Measurements from ENCODE around the gene PLB1.
A peak's percentile ranks its signal among the peaks of the same experiment; 100 is the strongest.

The PLB1 gene

DNA sequence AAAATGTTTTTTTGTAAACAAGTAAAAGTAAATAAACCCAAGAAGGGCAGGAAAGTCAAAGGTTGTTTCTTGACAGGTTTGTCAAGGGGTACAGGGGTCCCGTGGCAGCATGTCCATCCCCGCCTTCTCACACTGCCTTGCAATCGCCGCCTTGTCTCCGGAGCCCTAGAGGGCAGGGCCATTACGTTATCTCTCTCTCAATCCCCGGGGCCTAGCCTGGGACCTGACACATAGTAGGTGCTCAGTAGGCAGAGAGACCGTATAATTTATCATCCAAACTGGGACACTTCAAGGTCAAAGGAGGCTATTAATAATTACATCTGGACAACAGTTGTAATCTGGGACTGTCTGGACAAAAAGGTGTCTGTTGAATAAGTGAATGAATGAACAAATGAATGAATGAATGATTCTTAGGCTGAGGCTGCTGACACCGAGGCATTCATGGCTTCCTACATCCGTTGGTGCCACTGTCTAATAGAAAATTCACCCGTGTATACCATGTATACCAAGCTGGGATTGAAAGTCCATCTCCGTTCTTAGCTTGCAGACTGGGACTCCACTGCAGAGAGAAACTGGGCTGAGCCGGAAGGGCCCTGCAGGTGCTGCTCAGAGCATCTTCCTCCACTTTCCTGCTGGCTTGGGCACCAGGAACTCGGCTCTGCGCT is 44.8 kb upstream of the PLB1 start:
- TF ChIP-seq, protein P1, sequence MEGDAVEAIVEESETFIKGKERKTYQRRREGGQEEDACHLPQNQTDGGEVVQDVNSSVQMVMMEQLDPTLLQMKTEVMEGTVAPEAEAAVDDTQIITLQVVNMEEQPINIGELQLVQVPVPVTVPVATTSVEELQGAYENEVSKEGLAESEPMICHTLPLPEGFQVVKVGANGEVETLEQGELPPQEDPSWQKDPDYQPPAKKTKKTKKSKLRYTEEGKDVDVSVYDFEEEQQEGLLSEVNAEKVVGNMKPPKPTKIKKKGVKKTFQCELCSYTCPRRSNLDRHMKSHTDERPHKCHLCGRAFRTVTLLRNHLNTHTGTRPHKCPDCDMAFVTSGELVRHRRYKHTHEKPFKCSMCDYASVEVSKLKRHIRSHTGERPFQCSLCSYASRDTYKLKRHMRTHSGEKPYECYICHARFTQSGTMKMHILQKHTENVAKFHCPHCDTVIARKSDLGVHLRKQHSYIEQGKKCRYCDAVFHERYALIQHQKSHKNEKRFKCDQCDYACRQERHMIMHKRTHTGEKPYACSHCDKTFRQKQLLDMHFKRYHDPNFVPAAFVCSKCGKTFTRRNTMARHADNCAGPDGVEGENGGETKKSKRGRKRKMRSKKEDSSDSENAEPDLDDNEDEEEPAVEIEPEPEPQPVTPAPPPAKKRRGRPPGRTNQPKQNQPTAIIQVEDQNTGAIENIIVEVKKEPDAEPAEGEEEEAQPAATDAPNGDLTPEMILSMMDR (IDR thresholded peaks at IDR 0.05): no peak

DNA sequence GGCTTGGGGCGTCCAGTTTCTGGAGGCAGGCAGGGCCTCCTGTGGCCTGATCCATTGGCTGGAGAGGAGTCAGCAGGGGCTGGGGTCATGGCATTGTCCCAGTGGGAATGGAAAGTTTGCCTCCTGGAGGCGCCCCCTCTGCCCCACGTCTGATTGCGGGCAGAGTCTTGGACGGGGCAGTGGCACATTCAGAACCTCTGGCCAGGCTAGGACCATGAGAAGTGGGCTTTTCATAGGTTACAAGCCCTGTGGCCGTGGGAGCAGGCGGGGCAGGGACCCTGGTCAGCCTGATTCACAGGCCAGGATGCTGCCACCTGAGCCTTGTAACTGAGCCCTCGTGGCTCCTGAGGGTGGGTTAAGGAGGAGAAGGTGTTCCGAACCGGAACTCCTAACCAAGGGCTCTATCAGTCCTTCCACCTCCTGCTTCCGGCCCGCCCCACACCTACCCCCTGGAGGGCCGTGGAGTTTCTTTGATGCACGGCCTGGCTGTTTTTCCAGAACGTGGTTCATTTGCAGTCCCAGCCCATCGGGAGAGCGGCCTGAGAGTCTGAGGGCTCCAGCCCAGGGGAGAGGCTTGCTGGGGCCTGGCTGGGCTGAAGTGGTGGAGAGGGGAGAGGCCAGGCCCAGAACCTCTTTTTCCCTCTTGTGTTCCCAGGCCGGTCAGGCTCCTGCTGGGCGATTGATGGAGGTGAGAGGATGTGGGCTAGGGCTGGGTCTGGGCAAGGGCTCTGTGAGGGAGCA is 43.9 kb upstream of the PLB1 start:
- TF ChIP-seq, protein P1 (IDR thresholded peaks at IDR 0.05): no peak

DNA sequence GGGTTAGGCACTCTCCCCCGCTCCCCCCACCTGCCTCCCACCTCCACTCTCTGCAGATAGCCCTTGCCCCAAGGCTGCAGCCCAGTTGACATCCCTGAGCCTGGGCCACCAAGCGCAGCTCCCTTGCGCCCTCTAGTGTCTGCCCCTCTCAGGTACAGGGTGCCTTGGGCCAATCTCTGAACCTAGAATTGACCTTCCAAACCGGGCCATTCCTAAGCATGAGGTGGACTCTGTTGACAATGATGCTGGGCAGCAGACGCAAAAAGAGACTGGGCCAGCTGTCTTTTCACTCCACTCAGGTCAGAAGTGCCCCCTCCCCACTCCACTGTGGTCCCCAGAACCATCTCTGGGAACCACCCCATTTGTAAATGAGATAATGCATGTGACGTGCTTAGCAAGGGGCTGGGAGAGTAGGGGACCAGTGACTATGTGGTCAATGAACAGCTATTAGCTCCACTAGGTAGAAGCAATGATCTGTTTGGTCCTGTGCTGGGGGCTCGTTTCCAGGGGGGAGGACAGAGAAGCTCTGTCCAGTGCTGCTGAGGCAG is 43.3 kb upstream of the PLB1 start:
- TF ChIP-seq, protein P1 (IDR thresholded peaks at IDR 0.05): peak; percentile 81

GRCh38 chr2:28453396-28453795 is 42.5 kb upstream of the PLB1 start:
- TF ChIP-seq, protein P1 (IDR thresholded peaks at IDR 0.05): no peak

GRCh38 chr2:28454016-28454930 is 41.6 kb upstream of the PLB1 start:
- TF ChIP-seq, protein P1 (IDR thresholded peaks at IDR 0.05): no peak

GRCh38 chr2:28457237-28457636 is 38.6 kb upstream of the PLB1 start:
- TF ChIP-seq, protein P1 (IDR thresholded peaks at IDR 0.05): no peak

DNA sequence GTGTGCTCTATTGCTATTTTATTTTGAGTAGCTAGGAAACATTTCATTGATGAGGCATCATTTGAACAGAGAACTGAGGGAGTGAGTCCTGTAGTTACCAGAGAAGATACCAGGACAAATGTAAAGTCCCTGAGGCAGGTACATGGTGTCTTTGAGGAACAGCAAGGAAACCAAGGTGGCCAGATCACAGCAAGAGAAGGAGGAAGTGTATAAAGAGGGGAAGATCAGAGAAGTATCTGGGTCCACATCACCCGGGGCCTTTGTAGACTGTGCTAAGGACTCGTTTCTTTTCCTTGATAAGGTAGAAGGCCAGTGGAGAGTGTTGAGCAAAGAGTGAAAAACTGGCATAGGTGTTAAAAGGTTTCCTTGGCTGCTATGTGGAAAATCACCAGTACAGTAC is 34.8 kb upstream of the PLB1 start:
- TF ChIP-seq, protein P1 (IDR thresholded peaks at IDR 0.05): no peak

All from LNCAP (cell line).